Adrenal gland (tissue), 5 donors: ENCODE data around the gene NMRK2.

Experiments
- CTCF ChIP-seq, 6 experiments: fragments of 450-650 bp in 4 of 6; fragments of 200-600 bp in 2 of 6; sonication (generic) in 1 of 6; IDR thresholded peaks; 1 replicate in 5 of 6; 2 replicates in 1 of 6; pipeline versions ENCODE4 v1.5.1 to v1.8.0; 2016 to 2021; ENCODE audit warnings: antibody characterized with exemption in 6 of 6, mild to moderate bottlenecking in 2 of 6, moderate library complexity in 1 of 6
- POLR2A ChIP-seq, 2 donors: fragments of 450-650 bp; IDR thresholded peaks; one replicate each; pipeline ENCODE4 v1.6.1; 2017; ENCODE audit warnings: antibody characterized with exemption in 2 of 2, mild to moderate bottlenecking in 2 of 2, moderate library complexity in 1 of 2
- donor health status: DM: no; HTN: no; CAD: no.

DNA sequence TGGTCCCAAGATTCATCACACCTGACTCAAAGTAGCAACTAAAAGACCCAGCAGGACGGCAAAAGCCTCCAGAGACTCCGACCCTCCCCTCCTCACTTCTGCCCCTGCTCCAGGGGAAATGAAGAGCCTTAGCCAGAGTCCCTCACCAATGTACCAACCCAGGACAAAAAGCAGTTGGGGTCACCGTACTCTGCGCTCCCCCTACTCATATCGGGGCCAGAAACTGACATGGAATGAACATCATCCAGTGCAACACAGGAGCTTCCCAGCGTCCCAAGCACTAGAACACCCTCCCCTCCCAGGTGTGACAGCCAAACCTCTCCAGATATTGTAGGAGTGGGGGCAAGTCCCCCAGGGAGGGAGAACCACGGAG, 50.7 kb downstream of the NMRK2 start:
- TF ChIP-seq CTCF (IDR thresholded peaks at IDR 0.05) (no peak), POLR2A (IDR thresholded peaks at IDR 0.05) (no peak)
